Stimulated activated CD8-positive, alpha-beta memory T cell treated with anti-CD3 and anti-CD28 coated beads, Interleukin-7, amount 100 ng/mL, for 48 hours (primary cell): ENCODE results near the gene SUPT3H.

ENCODE experiments used
- DNase-seq, 2 donors: peaks; one replicate each; pipeline ENCODE4 v3.0.0-alpha.2; 2020; ENCODE audit warnings: low read depth in 1 of 2; ENCODE audit errors: extremely low read depth in 1 of 2

Gene SUPT3H

GRCh38 chr6:44855562-44856411, 521.9 kb downstream of the SUPT3H start:
- DNase-seq, result no peak

GRCh38 chr6:44854712-44855443, 522.9 kb downstream of the SUPT3H start:
- no peak for DNase-seq

GRCh38 chr6:44851176-44851575, 526.6 kb downstream of the SUPT3H start:
- DNase-seq, result no peak

- no peak for DNase-seq
Measured at GRCh38 chr6:44850312-44850711, 527.4 kb downstream of the SUPT3H start.

GRCh38 chr6:44849806-44850205, 527.9 kb downstream of the SUPT3H start:
- DNase-seq, result no peak

GRCh38 chr6:44843734-44844133, 534.0 kb downstream of the SUPT3H start:
- no peak for DNase-seq

GRCh38 chr6:44842616-44843015, 535.1 kb downstream of the SUPT3H start:
- DNase-seq, result no peak

GRCh38 chr6:44841829-44842228, 535.9 kb downstream of the SUPT3H start:
- no peak for DNase-seq

GRCh38 chr6:44837741-44838140, 540.0 kb downstream of the SUPT3H start:
- no peak for DNase-seq

GRCh38 chr6:44837255-44837654, 540.5 kb downstream of the SUPT3H start:
- no peak for DNase-seq

GRCh38 chr6:44833248-44833647, 544.5 kb downstream of the SUPT3H start:
- no peak for DNase-seq

- no peak for DNase-seq
Measured at GRCh38 chr6:44831002-44831610, 546.6 kb downstream of the SUPT3H start.

GRCh38 chr6:44829836-44830235, 547.9 kb downstream of the SUPT3H start:
- no peak for DNase-seq

- no peak for DNase-seq
Measured at GRCh38 chr6:44828780-44829179, 549.0 kb downstream of the SUPT3H start.

- no peak for DNase-seq
Measured at GRCh38 chr6:44826025-44826676, 551.6 kb downstream of the SUPT3H start.

GRCh38 chr6:44825273-44825672, 552.5 kb downstream of the SUPT3H start:
- DNase-seq, result no peak

GRCh38 chr6:44824567-44824966, 553.2 kb downstream of the SUPT3H start:
- no peak for DNase-seq

GRCh38 chr6:44820759-44821158, 557.0 kb downstream of the SUPT3H start:
- no peak for DNase-seq

- no peak for DNase-seq
Measured at GRCh38 chr6:44820321-44820720, 557.4 kb downstream of the SUPT3H start.

- DNase-seq, result no peak
Measured at GRCh38 chr6:44811456-44811855, 566.3 kb downstream of the SUPT3H start.

GRCh38 chr6:44809258-44809657, 568.5 kb downstream of the SUPT3H start:
- no peak for DNase-seq
